Type B pancreatic cell (in vitro differentiated cells): ENCODE data around the gene CCDC154. TPM values are rescaled to one million over a fixed set of nuclear protein-coding genes. Genes with fewer than 3 reads are reported as not detected.

Experiments
- DNase-seq: peaks from one replicate; pipeline ENCODE4 v3.0.0; 2021; ENCODE audit warnings: mixed read lengths; ENCODE audit not compliant: unreplicated experiment; ENCODE audit errors: extremely low spot score
- H3K27ac Mint-ChIP-seq: 2 replicates; pipeline ENCODE4 v1.8.0; 2021; ENCODE audit warnings: mild to moderate bottlenecking, mixed read lengths
- H3K27me3 Mint-ChIP-seq: 2 replicates; pipeline ENCODE4 v1.8.0; 2021; ENCODE audit warnings: mixed read lengths
- H3K36me3 Mint-ChIP-seq: 2 replicates; pipeline ENCODE4 v1.8.0; 2021; ENCODE audit warnings: mixed read lengths
- H3K4me1 Mint-ChIP-seq: one replicate; pipeline ENCODE4 v1.8.0; 2021; ENCODE audit warnings: mixed read lengths; ENCODE audit not compliant: unreplicated experiment
- H3K4me3 Mint-ChIP-seq: 2 replicates; pipeline ENCODE4 v1.8.0; 2021; ENCODE audit warnings: mild to moderate bottlenecking, mixed read lengths
- H3K9me3 Mint-ChIP-seq: 2 replicates; pipeline ENCODE4 v1.8.0; 2021; ENCODE audit warnings: mixed read lengths
- total RNA-seq: library from RNA; stranded (reverse); gene quantifications from 2 replicates; pipeline ENCODE4 v1.2.1, GENCODE V29; 2021; ENCODE audit warnings: low replicate concordance
- TF ChIP-seq, protein P1 (sequence below): fragments of 200-600 bp; sonication (generic); conservative IDR thresholded peaks from 2 replicates; pipeline ENCODE4 v1.5.0; 2021; ENCODE audit warnings: antibody characterized with exemption, mild to moderate bottlenecking

The CCDC154 gene
- total RNA-seq, 1 donor from 2014 or later, result 5.0 TPM

DNA sequence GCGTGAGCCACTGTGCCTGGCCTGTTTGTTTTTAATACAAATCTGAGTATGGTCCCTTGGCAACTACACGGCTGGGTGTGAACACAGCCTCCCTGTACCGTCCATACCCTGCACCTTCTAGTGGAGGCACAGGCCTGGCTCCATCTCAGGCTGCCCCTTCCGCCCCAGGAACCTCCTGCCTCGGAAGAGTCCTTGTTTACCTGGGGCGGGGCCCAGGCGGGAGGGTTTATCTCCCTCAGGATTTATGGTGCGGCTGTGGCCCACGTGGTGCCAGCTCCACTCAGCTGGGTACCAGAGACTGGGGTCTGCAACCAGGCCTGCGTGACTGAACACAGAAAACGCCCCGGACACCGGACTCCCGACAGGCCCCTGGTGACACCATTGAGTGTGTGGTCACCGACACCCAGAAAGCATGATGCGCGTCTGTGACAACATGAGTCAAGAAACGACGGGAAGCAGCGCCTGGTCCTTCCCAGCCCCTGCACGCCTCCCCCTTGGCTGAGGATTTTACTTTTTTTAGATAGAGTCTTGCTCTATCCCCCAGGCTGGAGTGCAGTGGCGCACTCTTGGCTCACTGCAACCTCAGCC lies 48.8 kb downstream of the CCDC154 start:
- Mint-ChIP-seq H3K9me3 (no peaks in the 10 kb centered on the region), H3K27ac (no peak overlapping the region), H3K4me3 (no peak overlapping the region), H3K4me1 (no peaks in the 10 kb centered on the region), H3K27me3 (no peaks in the 10 kb centered on the region), H3K36me3 (no peaks in the 10 kb centered on the region)
- TF ChIP-seq, protein P1, sequence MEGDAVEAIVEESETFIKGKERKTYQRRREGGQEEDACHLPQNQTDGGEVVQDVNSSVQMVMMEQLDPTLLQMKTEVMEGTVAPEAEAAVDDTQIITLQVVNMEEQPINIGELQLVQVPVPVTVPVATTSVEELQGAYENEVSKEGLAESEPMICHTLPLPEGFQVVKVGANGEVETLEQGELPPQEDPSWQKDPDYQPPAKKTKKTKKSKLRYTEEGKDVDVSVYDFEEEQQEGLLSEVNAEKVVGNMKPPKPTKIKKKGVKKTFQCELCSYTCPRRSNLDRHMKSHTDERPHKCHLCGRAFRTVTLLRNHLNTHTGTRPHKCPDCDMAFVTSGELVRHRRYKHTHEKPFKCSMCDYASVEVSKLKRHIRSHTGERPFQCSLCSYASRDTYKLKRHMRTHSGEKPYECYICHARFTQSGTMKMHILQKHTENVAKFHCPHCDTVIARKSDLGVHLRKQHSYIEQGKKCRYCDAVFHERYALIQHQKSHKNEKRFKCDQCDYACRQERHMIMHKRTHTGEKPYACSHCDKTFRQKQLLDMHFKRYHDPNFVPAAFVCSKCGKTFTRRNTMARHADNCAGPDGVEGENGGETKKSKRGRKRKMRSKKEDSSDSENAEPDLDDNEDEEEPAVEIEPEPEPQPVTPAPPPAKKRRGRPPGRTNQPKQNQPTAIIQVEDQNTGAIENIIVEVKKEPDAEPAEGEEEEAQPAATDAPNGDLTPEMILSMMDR, result no peak
- no peak for DNase-seq

DNA sequence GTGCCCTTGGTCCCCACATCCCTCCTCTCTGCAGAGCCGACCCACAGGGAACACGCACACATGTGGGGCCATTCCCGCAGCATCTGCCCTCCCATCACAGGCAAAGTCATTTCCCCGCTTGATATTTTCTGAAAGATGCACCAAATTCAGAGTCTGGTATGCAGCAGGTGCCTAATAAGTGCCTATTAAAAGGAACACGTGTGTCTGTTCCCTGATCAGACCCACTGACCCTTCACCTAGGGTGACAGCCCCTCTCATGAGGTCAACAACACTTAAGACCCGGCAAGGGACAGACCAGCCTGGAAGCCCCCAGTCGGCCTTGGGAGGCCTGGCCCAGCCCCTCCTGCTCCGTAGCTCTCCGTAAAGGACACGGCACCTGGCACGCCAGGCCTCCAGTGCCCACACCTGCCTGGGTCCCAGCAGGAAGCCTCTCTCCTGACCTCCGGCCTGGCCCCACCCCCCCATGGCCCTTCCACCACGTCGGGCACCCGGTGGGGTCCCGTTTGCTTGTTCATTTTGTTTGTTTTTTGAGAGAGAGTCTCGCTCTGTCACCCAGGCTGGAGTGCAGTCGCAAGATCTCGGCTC lies 49.9 kb downstream of the CCDC154 start:
- no peak for DNase-seq
- Mint-ChIP-seq H3K4me3 (no peak overlapping the region), H3K9me3 (no peaks in the 10 kb centered on the region), H3K36me3 (no peaks in the 10 kb centered on the region), H3K27me3 (no peaks in the 10 kb centered on the region), H3K27ac (no peak overlapping the region), H3K4me1 (no peaks in the 10 kb centered on the region)
- TF ChIP-seq, protein P1, result no peak

DNA sequence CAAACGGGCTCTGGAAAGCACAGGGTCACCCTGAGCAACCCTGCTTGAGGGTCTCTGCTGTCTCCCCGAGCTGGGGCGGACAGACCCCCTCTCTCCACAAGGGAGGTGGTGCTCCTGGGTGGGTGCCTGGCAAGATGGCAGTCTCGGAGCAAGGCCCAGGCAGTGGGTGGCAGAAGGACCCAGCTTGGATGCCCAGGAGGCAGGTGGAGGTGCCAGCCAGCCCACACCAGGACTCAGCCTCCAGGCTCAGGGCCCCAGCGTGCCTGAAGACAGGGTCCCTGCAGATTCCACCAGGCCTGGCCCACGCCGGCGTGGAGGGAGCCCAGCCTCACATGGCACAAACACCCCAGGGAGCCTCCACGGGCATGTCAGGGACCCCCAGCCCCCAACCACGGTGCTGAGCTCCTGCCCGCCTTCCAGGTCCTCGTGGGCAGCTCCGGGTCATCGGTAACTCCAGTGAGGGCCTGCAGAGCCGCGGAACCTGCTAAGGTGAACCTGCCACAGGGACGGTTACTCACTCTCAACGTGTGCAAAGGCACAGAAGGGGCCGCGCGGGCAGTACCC lies 50.7 kb downstream of the CCDC154 start:
- no peak overlapping the region for H3K4me3 Mint-ChIP-seq
- H3K9me3 Mint-ChIP-seq, result no peaks in the 10 kb centered on the region
- H3K4me1 Mint-ChIP-seq, result no peaks in the 10 kb centered on the region
- H3K27ac Mint-ChIP-seq, result no peak overlapping the region
- H3K27me3 Mint-ChIP-seq, result no peaks in the 10 kb centered on the region
- no peaks in the 10 kb centered on the region for H3K36me3 Mint-ChIP-seq
- TF ChIP-seq, protein P1, result no peak
- DNase-seq, result no peak

DNA sequence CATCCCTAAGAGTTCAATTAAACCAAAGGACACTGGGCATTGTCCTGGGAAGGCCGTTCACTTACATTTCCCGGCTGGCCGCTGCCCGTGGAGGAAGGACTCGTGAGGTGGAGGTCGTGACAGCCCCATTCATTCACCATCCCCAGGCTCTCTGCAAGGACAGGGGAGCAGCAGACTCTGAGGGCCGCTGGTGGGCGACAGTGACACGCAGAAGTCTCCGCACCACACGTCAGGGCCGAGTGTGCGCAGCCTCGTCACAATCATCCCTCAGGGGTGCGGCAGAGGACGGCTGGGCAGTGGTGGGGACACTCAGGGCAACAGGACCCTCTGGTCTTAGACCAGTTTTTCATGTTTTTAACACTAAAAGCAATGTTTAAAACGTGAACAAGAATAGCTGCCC lies 51.5 kb downstream of the CCDC154 start:
- Mint-ChIP-seq H3K27ac (no peak overlapping the region), H3K9me3 (no peaks in the 10 kb centered on the region), H3K4me1 (no peaks in the 10 kb centered on the region), H3K27me3 (no peaks in the 10 kb centered on the region), H3K4me3 (no peak overlapping the region), H3K36me3 (no peaks in the 10 kb centered on the region)
- TF ChIP-seq, protein P1, result no peak
- DNase-seq, result no peak

DNA sequence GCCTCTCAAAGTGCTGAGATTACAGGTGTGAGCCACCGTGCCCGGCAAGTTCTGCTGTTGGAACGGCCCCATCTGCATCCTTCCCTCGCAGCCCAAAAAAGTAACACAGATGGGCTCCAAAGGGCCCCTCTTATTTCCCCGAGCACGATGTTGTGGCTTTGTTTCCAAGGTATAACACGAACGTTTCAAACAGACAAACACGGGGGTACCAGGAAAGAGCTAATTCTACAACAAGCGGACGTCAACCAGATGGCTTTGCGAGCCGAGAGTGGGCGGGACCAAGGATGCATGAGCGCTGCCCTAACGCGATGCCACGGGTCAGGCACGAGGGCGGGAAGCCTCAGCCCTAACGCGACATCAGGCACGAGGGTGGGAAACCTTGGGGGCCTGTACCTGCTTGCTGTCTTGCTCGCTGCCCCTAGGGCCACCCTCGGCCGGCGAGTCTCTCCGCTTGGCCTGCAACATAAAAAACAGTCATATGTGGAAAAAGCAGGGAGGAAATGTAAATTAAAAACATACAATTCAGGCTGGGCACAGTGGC lies 54.0 kb downstream of the CCDC154 start:
- TF ChIP-seq, protein P1, result no peak

More for the DNA sequence above, 54.0 kb downstream of the CCDC154 start:
- H3K27me3 Mint-ChIP-seq, result no peaks in the 10 kb centered on the region
- H3K4me1 Mint-ChIP-seq, result no peaks in the 10 kb centered on the region
- no peak overlapping the region for H3K27ac Mint-ChIP-seq
- H3K4me3 Mint-ChIP-seq, result no peak overlapping the region
- H3K9me3 Mint-ChIP-seq, result no peaks in the 10 kb centered on the region
- H3K36me3 Mint-ChIP-seq, result no peaks in the 10 kb centered on the region
- no peak for DNase-seq
